Activated naive CD8-positive, alpha-beta T cell (primary cell): ENCODE measurements around the gene SORCS2.

Source experiments
- H3K27ac Mint-ChIP-seq: one replicate; pipeline ENCODE4 v1.8.0; 2021; ENCODE audit warnings: mixed read lengths
- H3K27me3 Mint-ChIP-seq: one replicate; pipeline ENCODE4 v1.8.0; 2021; ENCODE audit warnings: mixed read lengths
- H3K36me3 Mint-ChIP-seq: one replicate; pipeline ENCODE4 v1.8.0; 2021; ENCODE audit warnings: mixed read lengths
- H3K4me1 Mint-ChIP-seq: one replicate; pipeline ENCODE4 v1.8.0; 2021; ENCODE audit warnings: low read depth, mixed read lengths
- H3K4me3 Mint-ChIP-seq: one replicate; pipeline ENCODE4 v1.8.0; 2021; ENCODE audit warnings: mild to moderate bottlenecking, mixed read lengths
- H3K9me3 Mint-ChIP-seq: one replicate; pipeline ENCODE4 v1.8.0; 2021; ENCODE audit warnings: low read depth, mixed read lengths

The SORCS2 gene

DNA sequence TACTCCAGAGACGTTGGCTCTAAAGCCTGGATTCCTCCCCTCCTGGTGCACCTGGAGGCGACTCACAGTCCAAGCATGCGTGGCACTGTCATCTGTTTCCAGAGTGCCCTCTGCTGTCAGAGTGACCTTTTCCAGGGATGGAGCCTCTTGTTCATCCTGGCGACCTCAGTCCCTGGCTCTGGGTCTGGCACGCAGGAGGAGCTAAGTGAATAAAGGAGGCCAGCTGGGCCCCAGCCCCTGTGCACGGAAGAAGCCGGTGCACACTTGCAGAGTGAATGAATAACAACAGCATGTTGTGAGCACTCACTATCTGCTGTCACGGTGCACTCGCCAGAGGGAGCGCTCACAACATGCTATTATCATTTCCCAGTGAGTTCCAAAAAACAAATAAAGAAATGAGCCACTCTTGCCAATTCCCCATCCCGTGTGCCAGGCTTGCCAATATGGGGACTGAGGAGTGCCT lies 270.2 kb downstream of the SORCS2 start:
- Mint-ChIP-seq H3K4me1 (no peaks in the 10 kb centered on the region), H3K9me3 (no peaks in the 10 kb centered on the region), H3K36me3 (no peaks in the 10 kb centered on the region), H3K27me3 (peaks cover 2% of the 10 kb centered on the region), H3K4me3 (no peak overlapping the region), H3K27ac (no peak overlapping the region)

DNA sequence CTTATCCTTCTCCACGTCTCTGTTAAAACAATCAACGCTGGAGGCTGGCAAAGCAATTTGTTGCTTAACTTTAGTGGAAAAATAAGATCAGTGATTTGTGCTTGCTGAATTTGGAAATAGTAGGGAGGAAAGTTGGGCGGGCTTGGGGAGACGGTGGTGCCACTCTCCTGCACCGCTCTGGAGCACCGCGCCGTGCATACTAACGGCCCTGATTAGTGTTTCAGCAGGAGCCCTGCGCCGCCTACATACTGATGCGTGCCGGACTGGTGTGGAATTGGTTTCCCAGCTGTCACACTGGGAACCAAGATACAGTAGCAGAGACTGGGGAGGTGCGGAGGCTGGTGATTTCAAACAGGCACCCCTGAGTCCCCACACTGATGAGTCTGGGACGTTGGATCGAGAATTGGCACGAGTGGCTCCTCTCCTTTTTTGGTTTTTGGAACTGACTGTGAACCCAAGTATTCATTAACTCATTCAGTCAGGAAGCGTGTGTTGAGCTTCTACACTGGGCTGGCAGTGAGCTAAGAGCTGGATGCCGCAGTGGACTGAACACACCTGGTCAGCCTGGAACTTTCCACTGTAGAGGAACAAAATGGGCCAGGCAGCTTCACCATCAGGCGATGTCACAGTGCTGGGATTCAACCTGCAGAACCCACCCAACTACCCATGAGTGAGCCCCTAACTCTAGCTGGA lies 271.4 kb downstream of the SORCS2 start:
- Mint-ChIP-seq H3K4me3 (no peak overlapping the region), H3K27ac (no peak overlapping the region), H3K36me3 (no peaks in the 10 kb centered on the region), H3K9me3 (no peaks in the 10 kb centered on the region), H3K27me3 (peaks cover 2% of the 10 kb centered on the region), H3K4me1 (no peaks in the 10 kb centered on the region)

DNA sequence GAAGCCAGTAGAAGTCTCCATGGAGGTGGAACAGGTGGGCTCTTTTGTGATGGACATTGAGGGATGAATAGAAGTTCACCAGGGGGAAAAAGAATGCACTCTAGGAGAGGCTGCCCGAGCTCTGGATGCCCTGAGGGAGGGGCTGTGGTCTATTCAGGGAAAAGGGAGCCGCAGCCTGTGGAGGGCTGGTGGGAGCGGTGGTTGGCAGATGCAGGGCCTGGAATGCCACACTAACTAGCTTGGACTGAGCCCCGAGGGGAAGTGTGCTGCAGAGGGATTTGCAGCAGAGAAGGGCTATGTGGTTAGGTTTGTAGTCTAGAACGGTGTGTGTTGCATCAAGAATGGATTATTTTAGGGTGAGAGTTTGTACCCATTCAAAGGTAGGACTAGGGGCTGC lies 271.9 kb downstream of the SORCS2 start:
- H3K36me3 Mint-ChIP-seq, result no peaks in the 10 kb centered on the region
- H3K4me3 Mint-ChIP-seq, result no peak overlapping the region
- H3K4me1 Mint-ChIP-seq, result no peaks in the 10 kb centered on the region
- H3K27me3 Mint-ChIP-seq, result peaks cover 2% of the 10 kb centered on the region
- H3K27ac Mint-ChIP-seq, result no peak overlapping the region
- no peaks in the 10 kb centered on the region for H3K9me3 Mint-ChIP-seq

DNA sequence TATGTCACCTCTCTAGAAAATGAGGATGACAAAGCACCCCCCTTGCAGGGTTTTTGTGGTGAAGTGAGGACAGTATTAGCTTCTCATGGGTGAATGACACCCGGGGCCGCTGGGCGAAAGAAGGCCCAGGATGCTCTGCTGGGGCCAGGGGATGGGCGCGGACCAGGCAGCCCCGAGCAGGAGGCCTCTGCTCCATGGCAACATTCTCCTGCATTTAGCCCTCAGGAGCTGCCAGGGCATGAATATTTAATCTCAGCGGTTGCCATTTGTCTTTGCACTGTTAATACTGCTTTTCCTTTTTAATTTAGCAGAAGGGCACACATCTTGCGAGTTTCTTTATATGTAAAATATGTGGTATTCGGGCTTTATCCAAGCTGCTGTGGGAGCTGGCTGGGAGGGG lies 272.7 kb downstream of the SORCS2 start:
- Mint-ChIP-seq H3K27me3 (peaks cover 2% of the 10 kb centered on the region), H3K9me3 (no peaks in the 10 kb centered on the region), H3K4me1 (no peaks in the 10 kb centered on the region), H3K27ac (no peak overlapping the region), H3K36me3 (no peaks in the 10 kb centered on the region), H3K4me3 (no peak overlapping the region)

DNA sequence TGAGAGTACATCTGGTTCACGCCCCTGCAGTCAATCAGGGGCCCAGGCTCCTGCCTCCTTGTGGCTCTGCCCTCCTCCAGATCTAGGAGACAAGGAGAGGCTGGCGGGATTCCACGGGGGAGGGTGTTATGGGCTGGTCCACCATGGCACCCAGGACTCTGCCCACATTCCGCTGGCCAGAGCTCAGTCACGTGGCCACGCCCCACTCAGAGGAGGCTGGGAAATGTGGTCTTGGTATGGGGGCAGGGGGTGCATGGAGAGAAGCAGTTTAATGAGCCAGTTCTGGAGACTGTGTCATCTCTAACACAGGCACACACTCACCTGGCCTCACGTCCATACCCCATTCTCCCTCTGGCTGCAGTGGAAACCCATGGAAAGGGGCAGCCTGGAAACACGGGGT lies 273.9 kb downstream of the SORCS2 start:
- no peaks in the 10 kb centered on the region for H3K9me3 Mint-ChIP-seq
- no peaks in the 10 kb centered on the region for H3K4me1 Mint-ChIP-seq
- H3K27ac Mint-ChIP-seq, result no peak overlapping the region
- H3K27me3 Mint-ChIP-seq, result peaks cover 5% of the 10 kb centered on the region
- no peak overlapping the region for H3K4me3 Mint-ChIP-seq
- H3K36me3 Mint-ChIP-seq, result no peaks in the 10 kb centered on the region

DNA sequence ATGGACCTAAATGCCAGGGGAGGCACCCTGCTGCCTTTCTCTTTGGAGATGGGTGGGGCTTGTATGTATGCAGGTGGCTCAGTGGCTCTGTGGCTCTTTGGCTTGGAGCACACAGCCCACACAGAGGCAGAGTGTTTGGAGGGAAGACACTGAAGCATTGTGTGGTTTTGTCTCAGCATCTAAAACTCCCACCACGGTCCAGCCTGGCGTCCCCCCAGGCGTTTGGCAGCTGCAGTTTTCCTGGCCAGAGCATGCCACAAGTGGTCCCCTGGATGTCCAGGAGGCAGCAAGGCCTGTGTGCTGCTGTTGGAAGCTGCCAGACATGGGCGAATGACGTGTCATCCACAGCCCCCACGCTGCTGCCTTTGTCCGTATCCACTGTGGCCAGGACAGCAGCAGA lies 274.6 kb downstream of the SORCS2 start:
- H3K36me3 Mint-ChIP-seq, result no peaks in the 10 kb centered on the region
- H3K4me3 Mint-ChIP-seq, result no peak overlapping the region
- H3K9me3 Mint-ChIP-seq, result no peaks in the 10 kb centered on the region
- H3K27ac Mint-ChIP-seq, result no peak overlapping the region
- H3K4me1 Mint-ChIP-seq, result no peaks in the 10 kb centered on the region
- H3K27me3 Mint-ChIP-seq, result peaks cover 6% of the 10 kb centered on the region

DNA sequence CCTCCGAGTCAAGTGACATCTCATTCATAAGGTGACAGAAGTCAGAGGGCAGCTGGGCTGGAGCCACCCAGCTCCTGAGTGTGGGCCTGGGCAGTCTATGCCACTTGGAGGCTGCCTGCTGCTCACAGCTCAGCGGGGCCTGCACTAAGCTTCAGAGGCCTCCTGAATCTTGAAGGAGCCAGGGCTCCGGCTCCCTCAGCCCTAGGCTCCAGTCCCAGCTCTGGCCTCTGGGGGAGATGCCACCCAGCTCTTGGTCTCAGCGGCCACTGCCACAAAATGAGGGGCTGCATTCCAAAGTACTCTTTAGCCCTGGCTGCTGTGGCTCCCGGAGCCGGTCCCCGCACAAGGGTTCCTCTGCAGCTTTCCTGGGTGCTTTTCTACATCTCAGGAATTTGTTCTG lies 275.1 kb downstream of the SORCS2 start:
- Mint-ChIP-seq H3K27ac (no peak overlapping the region), H3K4me3 (no peak overlapping the region)

DNA sequence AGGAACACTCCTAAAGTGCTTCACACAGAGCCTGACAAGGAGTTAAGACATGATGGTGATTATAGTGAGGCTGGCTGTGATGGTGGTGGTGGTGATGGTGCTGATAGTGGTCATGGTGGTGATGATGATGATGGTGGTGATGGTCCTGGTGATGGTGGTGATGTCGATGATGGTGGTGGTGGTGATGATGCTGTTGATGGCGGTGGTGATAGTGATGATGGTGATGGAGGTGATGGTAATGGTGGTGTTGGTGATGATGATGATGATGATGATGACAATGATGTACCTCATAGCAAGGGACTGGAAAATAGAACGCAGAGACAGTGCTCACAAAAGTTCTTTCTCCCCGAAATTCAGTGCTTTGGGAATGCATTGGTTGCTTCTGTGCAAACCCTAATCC lies 276.7 kb downstream of the SORCS2 start:
- no peak overlapping the region for H3K27ac Mint-ChIP-seq
- H3K9me3 Mint-ChIP-seq, result no peaks in the 10 kb centered on the region
- H3K27me3 Mint-ChIP-seq, result peaks cover 7% of the 10 kb centered on the region
- no peak overlapping the region for H3K4me3 Mint-ChIP-seq
- no peaks in the 10 kb centered on the region for H3K36me3 Mint-ChIP-seq
- H3K4me1 Mint-ChIP-seq, result no peaks in the 10 kb centered on the region

More for the DNA sequence above, 275.1 kb downstream of the SORCS2 start:
- peaks cover 7% of the 10 kb centered on the region for H3K27me3 Mint-ChIP-seq
- no peaks in the 10 kb centered on the region for H3K36me3 Mint-ChIP-seq
- no peaks in the 10 kb centered on the region for H3K4me1 Mint-ChIP-seq
- no peaks in the 10 kb centered on the region for H3K9me3 Mint-ChIP-seq

DNA sequence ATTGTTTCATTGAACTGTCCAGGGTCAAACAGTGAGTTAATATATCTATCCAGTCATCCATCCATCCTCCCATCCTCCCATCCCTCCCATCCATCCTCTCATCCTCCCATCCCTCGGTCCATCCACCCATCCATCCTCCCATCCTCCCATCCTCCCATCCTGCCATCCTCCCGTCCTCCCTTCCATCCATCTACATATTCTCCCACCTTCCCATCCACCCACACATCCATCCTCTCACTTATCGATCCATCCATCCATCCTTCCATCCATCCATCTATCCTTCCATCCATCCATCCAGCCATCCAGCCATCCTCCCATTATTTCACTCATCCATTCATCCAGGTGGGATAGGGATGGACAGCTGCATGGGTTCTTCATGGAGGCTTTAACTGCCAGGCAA lies 277.8 kb downstream of the SORCS2 start:
- Mint-ChIP-seq H3K4me1 (no peaks in the 10 kb centered on the region), H3K36me3 (no peaks in the 10 kb centered on the region), H3K27ac (no peak overlapping the region), H3K4me3 (no peak overlapping the region), H3K27me3 (peaks cover 7% of the 10 kb centered on the region), H3K9me3 (no peaks in the 10 kb centered on the region)

DNA sequence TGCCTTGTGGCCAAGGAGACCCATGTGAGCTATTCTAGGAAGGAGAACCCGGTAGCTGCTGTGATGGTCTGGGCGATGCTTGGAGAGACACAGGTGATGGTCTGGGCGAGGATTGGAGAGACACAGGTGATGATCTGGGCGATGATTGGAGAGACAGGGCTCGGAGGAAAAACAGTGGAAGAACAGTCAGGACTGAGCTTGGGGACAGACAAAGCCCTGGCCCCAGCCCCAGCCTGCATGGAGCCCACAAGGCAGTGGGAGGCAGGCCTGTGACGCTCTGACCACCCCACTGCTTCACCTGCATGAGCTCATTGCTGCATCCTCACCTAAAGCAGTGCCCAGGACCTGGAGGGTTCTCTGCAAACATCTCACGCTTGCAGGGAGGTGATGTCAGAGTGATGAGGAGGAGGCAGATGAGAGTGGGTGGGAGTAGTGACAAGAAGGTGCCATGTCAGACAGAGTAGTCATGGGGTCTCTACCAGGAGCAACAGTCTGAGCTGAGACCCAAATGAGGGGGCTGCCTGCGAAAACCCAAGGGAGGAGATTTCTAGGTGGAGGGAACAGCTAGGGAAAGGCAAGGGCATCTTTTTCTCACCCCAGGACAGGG lies 278.3 kb downstream of the SORCS2 start:
- no peaks in the 10 kb centered on the region for H3K9me3 Mint-ChIP-seq
- no peak overlapping the region for H3K27ac Mint-ChIP-seq
- H3K36me3 Mint-ChIP-seq, result no peaks in the 10 kb centered on the region
- H3K27me3 Mint-ChIP-seq, result peaks cover 7% of the 10 kb centered on the region
- H3K4me1 Mint-ChIP-seq, result no peaks in the 10 kb centered on the region
- H3K4me3 Mint-ChIP-seq, result no peak overlapping the region

DNA sequence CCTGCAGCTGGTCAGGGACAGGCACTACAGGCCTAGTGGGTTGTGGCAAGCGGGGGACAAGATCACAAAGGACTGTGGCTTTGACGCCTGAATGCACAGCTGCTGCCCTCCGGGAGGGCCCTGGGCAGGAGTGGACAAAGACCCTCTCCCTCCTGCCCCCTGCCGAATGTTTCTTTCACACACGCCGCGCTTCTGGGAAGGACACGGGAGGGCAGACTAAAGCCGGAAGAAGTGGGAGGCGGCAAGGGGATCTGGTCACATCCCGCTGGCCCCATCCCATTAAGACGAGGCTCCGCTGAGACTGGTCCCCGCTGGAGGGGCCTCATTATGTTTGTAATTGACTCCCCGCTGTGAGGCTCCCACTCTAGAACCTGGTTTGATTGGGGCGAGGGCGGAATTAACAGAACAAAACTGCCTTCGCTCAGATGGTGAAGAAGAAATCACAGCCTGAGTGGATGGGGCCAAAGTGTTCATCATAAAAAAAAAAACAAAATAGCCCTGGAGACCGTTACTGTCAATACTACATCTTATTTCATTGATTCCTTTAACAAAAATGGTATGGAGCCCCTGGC lies 280.2 kb downstream of the SORCS2 start:
- Mint-ChIP-seq H3K4me3 (no peak overlapping the region), H3K9me3 (no peaks in the 10 kb centered on the region), H3K36me3 (no peaks in the 10 kb centered on the region), H3K27me3 (peaks cover 7% of the 10 kb centered on the region), H3K27ac (no peak overlapping the region), H3K4me1 (no peaks in the 10 kb centered on the region)

DNA sequence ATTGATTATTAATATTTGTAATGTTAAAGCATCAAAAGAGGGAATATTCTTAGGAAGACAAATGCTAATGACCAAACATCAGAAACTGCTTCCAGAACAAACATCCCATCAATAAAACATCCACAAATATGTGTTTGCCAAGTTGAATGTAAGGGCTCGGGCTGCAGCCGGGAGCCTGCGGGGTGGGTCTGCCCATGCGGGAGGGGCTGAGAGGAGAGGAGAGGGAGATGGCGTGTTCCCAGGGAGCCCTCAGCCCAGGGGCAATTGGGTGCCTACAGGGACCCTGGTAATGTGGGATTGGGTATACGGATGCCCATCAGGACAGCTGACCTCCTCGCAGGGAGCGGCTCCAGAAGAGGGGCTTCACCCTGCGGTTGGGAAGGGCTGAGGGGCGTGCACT lies 280.7 kb downstream of the SORCS2 start:
- Mint-ChIP-seq H3K27ac (no peak overlapping the region), H3K36me3 (no peaks in the 10 kb centered on the region), H3K27me3 (peaks cover 7% of the 10 kb centered on the region), H3K4me3 (no peak overlapping the region), H3K9me3 (no peaks in the 10 kb centered on the region), H3K4me1 (no peaks in the 10 kb centered on the region)

DNA sequence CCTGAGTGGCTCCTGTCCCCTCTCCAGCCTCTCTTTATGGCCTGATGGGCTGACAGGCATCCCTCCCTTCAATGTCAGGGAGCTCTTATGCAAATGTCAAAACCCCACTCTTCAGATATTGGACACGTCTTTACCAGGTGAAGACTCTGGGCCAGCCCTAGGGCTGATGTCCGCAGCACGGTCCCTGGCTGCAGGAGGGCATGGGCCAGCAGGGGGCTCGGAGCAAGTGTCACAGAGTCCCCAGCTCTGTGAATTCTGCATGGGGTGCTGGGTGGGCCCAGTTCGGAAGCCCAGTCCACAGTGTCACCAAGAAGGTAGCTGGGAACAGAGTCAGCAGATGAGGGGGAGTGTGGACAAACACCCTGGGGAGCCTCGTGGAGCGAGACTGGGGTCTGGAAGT lies 282.0 kb downstream of the SORCS2 start:
- H3K9me3 Mint-ChIP-seq, result no peaks in the 10 kb centered on the region
- H3K4me1 Mint-ChIP-seq, result no peaks in the 10 kb centered on the region
- no peak overlapping the region for H3K27ac Mint-ChIP-seq
- no peak overlapping the region for H3K4me3 Mint-ChIP-seq
- H3K27me3 Mint-ChIP-seq, result peaks cover 7% of the 10 kb centered on the region
- H3K36me3 Mint-ChIP-seq, result no peaks in the 10 kb centered on the region

DNA sequence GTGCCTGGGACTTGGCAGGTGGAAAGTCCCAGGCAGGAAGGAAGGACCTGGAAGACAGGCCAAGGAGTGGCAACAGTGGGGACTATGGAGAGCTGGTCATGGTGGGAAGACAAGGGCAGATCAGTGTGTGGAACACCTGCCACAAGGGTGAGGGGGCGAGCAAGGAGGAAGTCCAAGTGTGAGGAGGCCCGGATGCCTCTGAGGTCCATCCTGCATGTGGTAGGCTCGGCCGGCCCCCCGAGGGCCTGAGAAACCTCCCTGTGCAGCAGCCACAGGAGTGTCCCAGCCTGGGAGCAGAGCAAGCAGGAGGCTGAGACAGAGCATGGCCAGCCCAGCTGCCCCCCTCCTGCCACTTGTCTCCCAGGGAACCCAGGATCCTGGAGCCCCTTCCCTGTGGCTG lies 282.9 kb downstream of the SORCS2 start:
- Mint-ChIP-seq H3K36me3 (no peaks in the 10 kb centered on the region), H3K27ac (no peak overlapping the region), H3K9me3 (no peaks in the 10 kb centered on the region), H3K27me3 (peaks cover 7% of the 10 kb centered on the region), H3K4me3 (no peak overlapping the region), H3K4me1 (no peaks in the 10 kb centered on the region)

DNA sequence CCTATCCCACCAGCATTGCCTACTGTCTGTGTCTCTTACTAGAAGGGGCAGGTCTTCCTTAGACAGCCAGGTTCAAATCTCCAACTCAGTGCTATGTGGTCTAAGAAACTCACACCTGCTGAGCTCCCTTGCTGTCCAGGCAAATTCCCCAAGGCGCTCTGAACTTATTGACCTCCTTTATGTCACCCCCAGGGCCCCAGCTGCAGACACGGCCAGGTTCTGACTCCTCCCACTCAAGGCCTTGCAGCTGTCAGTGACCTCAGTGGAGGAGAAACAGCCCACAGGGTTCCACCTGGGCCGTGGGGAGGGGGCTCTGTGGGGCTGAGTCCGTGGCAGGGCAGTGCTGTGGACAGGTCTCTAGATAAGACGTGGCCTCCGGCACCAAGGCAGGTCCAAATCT lies 284.5 kb downstream of the SORCS2 start:
- Mint-ChIP-seq H3K4me3 (no peak overlapping the region), H3K27me3 (peaks cover 4% of the 10 kb centered on the region), H3K9me3 (no peaks in the 10 kb centered on the region), H3K36me3 (no peaks in the 10 kb centered on the region), H3K4me1 (no peaks in the 10 kb centered on the region), H3K27ac (no peak overlapping the region)

DNA sequence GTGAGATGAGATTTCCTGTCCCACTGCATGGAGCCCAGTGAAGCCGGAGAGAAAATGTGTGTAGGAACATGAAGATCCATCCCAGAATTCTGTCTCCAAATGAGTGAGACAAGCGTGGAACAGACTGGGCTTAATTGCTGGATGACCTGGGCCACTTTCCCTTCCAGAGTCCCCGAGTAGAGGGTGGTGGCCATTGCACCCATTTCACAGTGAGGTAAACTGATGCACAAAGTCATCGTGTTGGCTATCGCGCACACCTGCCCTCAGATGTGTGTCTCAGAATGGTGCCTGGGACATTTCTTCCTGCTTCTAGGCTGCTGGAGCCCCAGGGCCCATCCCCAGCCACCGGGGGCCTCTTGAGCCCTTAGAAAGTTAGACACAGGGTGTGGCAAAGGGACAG lies 285.4 kb downstream of the SORCS2 start:
- H3K36me3 Mint-ChIP-seq, result no peaks in the 10 kb centered on the region
- H3K4me3 Mint-ChIP-seq, result no peak overlapping the region
- no peaks in the 10 kb centered on the region for H3K27me3 Mint-ChIP-seq
- no peak overlapping the region for H3K27ac Mint-ChIP-seq
- no peaks in the 10 kb centered on the region for H3K4me1 Mint-ChIP-seq
- H3K9me3 Mint-ChIP-seq, result no peaks in the 10 kb centered on the region
